ENCODE data around the gene OR11A1.
"Not testable (repeated sequence)": the region's sequence is repeated elsewhere in the genome, so short reads cannot be mapped to it uniquely, and the experiment has no call there.

Gene OR11A1

GRCh38 chr6:29442719-29443118 is 14.2 kb downstream of the OR11A1 start:
- no peak overlapping the region for H3K4me3 ChIP-seq (ENCODE audit: low read depth, low read length)
- DNase-seq (ENCODE audit: low read depth) = no peak
- TF ChIP-seq CTCF (IDR thresholded peaks at IDR 0.05; ENCODE audit: low read depth, low read length, missing control alignments) = no peak

GRCh38 chr6:29439006-29439405 is 17.9 kb downstream of the OR11A1 start, which contains the start of gene OR10C1:
Gene OR10C1 (plus strand): TSS chr6:29439306. CDS start chr6:29440016, 710 bp downstream.
- DNase-seq (ENCODE audit: low read depth) = no peak
- H3K4me3 ChIP-seq (ENCODE audit: low read depth, low read length) = no peak within 1 kb of the TSS
- no peak for TF ChIP-seq CTCF (IDR thresholded peaks at IDR 0.05; ENCODE audit: low read depth, low read length, missing control alignments)

GRCh38 chr6:29436730-29437129 is 20.1 kb downstream of the OR11A1 start:
- not testable (repeated sequence) for DNase-seq (ENCODE audit: low read depth); H3K4me3 ChIP-seq (ENCODE audit: low read depth, low read length)

- no peak for TF ChIP-seq CTCF (IDR thresholded peaks at IDR 0.05; ENCODE audit: low read depth, low read length, missing control alignments)
- H3K4me3 ChIP-seq (ENCODE audit: low read depth, low read length) = no peak overlapping the region
- DNase-seq (ENCODE audit: low read depth) = no peak
Measured at GRCh38 chr6:29426654-29427053, 30.2 kb downstream of the OR11A1 start.

GRCh38 chr6:29425075-29425474 is 31.8 kb downstream of the OR11A1 start:
- DNase-seq (ENCODE audit: low read depth) = no peak
- H3K4me3 ChIP-seq (ENCODE audit: low read depth, low read length) = no peak overlapping the region
- no peak for TF ChIP-seq CTCF (IDR thresholded peaks at IDR 0.05; ENCODE audit: low read depth, low read length, missing control alignments)

- TF ChIP-seq CTCF (IDR thresholded peaks at IDR 0.05; ENCODE audit: low read depth, low read length, missing control alignments) = no peak
- no peak overlapping the region for H3K4me3 ChIP-seq (ENCODE audit: low read depth, low read length)
- DNase-seq (ENCODE audit: low read depth) = no peak
Measured at GRCh38 chr6:29424575-29424974, 32.3 kb downstream of the OR11A1 start.

- DNase-seq (ENCODE audit: low read depth) = no peak
- no peak overlapping the region for H3K4me3 ChIP-seq (ENCODE audit: low read depth, low read length)
- no peak for TF ChIP-seq CTCF (IDR thresholded peaks at IDR 0.05; ENCODE audit: low read depth, low read length, missing control alignments)
Measured at GRCh38 chr6:29424168-29424567, 32.7 kb downstream of the OR11A1 start.

GRCh38 chr6:29419516-29419915 is 37.4 kb downstream of the OR11A1 start:
- DNase-seq (ENCODE audit: low read depth) = no peak
- no peak overlapping the region for H3K4me3 ChIP-seq (ENCODE audit: low read depth, low read length)
- no peak for TF ChIP-seq CTCF (IDR thresholded peaks at IDR 0.05; ENCODE audit: low read depth, low read length, missing control alignments)

All from GM12864 (cell line).